Sigmoid colon (tissue), 4 donors: ENCODE data around the gene NEB.

Source experiments
- CTCF ChIP-seq, 4 experiments: fragments of 450-650 bp in 3 of 4; fragments of 200-600 bp in 1 of 4; IDR thresholded peaks; one replicate each; pipeline ENCODE4 v1.5.1; 2016 to 2019; ENCODE audit warnings: antibody characterized with exemption in 4 of 4, mild to moderate bottlenecking in 3 of 4, moderate library complexity in 2 of 4
- EP300 ChIP-seq, 4 donors: sonication (generic); formaldehyde crosslinking; IDR thresholded peaks; one replicate each; pipeline ENCODE4 v1.6.1; 2017; ENCODE audit warnings: antibody characterized with exemption in 4 of 4
- POLR2A ChIP-seq, 2 donors: fragments of 450-650 bp; IDR thresholded peaks; one replicate each; pipeline ENCODE4 v1.6.1; 2016; ENCODE audit warnings: antibody characterized with exemption in 2 of 2, mild to moderate bottlenecking in 2 of 2, moderate library complexity in 2 of 2
- POLR2AphosphoS5 ChIP-seq, 4 donors: sonication (generic); formaldehyde crosslinking; IDR thresholded peaks; one replicate each; pipeline ENCODE4 v1.6.1; 2017; ENCODE audit warnings: antibody characterized with exemption in 4 of 4

- TF ChIP-seq POLR2A (IDR thresholded peaks at IDR 0.05) (no peak), CTCF (IDR thresholded peaks at IDR 0.05) (no peak), POLR2AphosphoS5 (IDR thresholded peaks at IDR 0.05) (no peak), EP300 (IDR thresholded peaks at IDR 0.05) (no peak)
Measured at GRCh38 chr2:151707857-151708256, 26.4 kb downstream of the NEB start.
